Heart left ventricle (tissue), 13 donors: ENCODE data around the gene CDK3.

Source experiments
- CTCF ChIP-seq, 12 donors: fragments of 200-600 bp; sonication (generic) in 4 of 12; IDR thresholded peaks; one replicate each; pipeline versions ENCODE4 v1.5.0 to v1.8.0; 2018 to 2022; ENCODE audit warnings: antibody characterized with exemption in 12 of 12, mild to moderate bottlenecking in 5 of 12
- POLR2A ChIP-seq, 2 donors: fragments of 450-650 bp; IDR thresholded peaks; one replicate each; pipeline ENCODE4 v1.6.1; 2017; ENCODE audit warnings: antibody characterized with exemption in 2 of 2, mild to moderate bottlenecking in 2 of 2, moderate library complexity in 2 of 2
- donor health status: ischemic (EF 13 %, LVEDD 7.1; RV severe dilation, severe dysfunction).
- donor health status: DM: no; HTN: yes; CAD: no.
- donor health status: DM: no; HTN: no; CAD: no.
- donor health status: ischemic (EF 25% LVEDD 6.9; RV normal size, moderate dysfunction).
- donor health status: ischemic (EF 25% LVEDD 5.7; RV mildly dilated, moderate dysfunction).
- donor health status: ischemic (EF 35%, LVEDD 5.7; RV mildly dilated, moderate dysfunction).
- donor health status: nonischemic (EF 11% LVEDD 7.7; RV severe dilation, severe dysfunction).
- donor health status: DM: yes; HTN: yes; CAD: no.
- donor health status: PGD.
- donor health status: ischemic (EF 29% LVEDD 5.4; RV normal size, mild dysfunction).
- donor health status: nonischemic (EF 23%, LVEDD 6.1; RV moderate dilation, normal function).

GRCh38 chr17:75950855-75951554 lies 49.6 kb upstream of the CDK3 start:
- no peak for TF ChIP-seq CTCF (IDR thresholded peaks at IDR 0.05)
- TF ChIP-seq POLR2A (IDR thresholded peaks at IDR 0.05), result no peak
